ENCODE data around the gene DLK2.

DNA sequence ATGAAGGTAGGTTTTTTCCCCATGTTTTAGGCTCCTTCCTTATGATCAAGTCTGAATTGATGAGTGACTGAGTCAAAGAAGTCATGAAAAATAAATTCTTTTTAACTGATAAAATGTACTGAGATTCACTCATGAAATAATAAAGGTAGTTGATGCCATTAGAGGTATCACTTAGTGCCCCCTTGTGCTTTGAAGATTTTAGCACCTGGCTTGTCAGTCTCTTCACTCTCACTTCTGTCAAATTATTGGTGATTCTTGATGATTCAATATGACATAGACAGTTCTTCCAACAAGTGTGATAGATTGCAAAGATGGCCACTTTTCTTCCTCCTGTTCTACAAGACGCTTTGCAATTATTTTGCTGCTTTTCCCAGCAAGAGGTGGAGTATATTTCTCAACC lies 4.2 kb upstream of the DLK2 start:
- TF ChIP-seq ARNTL (CRISPR knock-in tag; IDR thresholded peaks at IDR 0.05; ENCODE audit: borderline replicate concordance, low read depth) (no peak), ISL1 (CRISPR knock-in tag; IDR thresholded peaks at IDR 0.05) (no peak), TOX (CRISPR knock-in tag; IDR thresholded peaks at IDR 0.05; ENCODE audit: borderline replicate concordance) (no peak), ZFP30 (CRISPR knock-in tag; IDR thresholded peaks at IDR 0.05) (no peak), TSHZ2 (CRISPR knock-in tag; IDR thresholded peaks at IDR 0.05) (no peak), CSRNP3 (CRISPR knock-in tag; IDR thresholded peaks at IDR 0.05) (no peak), TCF4 (CRISPR knock-in tag; IDR thresholded peaks at IDR 0.05; ENCODE audit: borderline replicate concordance) (no peak), POU6F1 (CRISPR knock-in tag; IDR thresholded peaks at IDR 0.05; ENCODE audit: borderline replicate concordance, low read depth) (no peak), ZNF70 (CRISPR knock-in tag; IDR thresholded peaks at IDR 0.05) (no peak), ZFP3 (CRISPR knock-in tag; IDR thresholded peaks at IDR 0.05) (no peak)
- TF ChIP-seq, protein P1, sequence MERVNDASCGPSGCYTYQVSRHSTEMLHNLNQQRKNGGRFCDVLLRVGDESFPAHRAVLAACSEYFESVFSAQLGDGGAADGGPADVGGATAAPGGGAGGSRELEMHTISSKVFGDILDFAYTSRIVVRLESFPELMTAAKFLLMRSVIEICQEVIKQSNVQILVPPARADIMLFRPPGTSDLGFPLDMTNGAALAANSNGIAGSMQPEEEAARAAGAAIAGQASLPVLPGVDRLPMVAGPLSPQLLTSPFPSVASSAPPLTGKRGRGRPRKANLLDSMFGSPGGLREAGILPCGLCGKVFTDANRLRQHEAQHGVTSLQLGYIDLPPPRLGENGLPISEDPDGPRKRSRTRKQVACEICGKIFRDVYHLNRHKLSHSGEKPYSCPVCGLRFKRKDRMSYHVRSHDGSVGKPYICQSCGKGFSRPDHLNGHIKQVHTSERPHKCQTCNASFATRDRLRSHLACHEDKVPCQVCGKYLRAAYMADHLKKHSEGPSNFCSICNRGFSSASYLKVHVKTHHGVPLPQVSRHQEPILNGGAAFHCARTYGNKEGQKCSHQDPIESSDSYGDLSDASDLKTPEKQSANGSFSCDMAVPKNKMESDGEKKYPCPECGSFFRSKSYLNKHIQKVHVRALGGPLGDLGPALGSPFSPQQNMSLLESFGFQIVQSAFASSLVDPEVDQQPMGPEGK (CRISPR knock-in tag; IDR thresholded peaks at IDR 0.05; ENCODE audit: borderline replicate concordance), result no peak

Data from SK-N-SH treated with all-trans-retinoic acid at 6 μM for 48 hours (cell line).